ENCODE data around the gene GNAT1.

Gene GNAT1

DNA sequence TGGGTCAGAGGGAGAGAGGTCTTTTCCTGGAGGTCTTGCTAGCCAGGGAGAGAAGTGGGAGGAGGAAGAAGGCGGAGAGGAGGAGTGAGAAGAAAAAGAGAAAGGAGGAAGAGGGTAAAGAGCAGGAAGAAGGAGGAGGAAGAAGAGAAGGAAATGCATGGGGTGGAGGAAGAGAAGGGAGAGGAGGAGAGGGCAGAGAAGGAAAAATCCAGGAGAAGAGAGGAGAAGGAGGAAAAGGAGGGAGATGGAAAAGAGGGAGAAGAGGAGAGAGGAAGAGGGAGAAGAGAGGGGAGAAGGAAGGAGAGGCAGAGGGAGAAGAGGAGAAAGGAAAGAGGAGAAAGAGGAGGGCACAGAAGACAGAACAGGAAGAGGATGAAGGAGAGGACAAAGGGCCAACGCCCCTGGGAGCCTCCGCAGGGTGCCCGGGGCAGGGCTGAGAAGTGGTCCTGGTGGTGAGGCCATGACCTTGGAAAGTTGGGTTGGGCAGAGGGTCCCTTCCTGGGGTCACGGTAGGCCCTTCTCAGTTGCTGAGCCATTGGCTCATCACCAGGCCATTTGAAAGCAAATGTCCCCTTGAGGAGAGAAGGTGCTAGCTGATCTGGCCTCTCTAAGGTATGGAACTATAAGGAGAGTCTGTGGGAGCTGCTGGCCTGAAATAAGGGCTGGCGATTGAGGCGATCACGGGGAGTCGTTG is 37.5 kb upstream of the GNAT1 start:
- TF ChIP-seq, protein P1, sequence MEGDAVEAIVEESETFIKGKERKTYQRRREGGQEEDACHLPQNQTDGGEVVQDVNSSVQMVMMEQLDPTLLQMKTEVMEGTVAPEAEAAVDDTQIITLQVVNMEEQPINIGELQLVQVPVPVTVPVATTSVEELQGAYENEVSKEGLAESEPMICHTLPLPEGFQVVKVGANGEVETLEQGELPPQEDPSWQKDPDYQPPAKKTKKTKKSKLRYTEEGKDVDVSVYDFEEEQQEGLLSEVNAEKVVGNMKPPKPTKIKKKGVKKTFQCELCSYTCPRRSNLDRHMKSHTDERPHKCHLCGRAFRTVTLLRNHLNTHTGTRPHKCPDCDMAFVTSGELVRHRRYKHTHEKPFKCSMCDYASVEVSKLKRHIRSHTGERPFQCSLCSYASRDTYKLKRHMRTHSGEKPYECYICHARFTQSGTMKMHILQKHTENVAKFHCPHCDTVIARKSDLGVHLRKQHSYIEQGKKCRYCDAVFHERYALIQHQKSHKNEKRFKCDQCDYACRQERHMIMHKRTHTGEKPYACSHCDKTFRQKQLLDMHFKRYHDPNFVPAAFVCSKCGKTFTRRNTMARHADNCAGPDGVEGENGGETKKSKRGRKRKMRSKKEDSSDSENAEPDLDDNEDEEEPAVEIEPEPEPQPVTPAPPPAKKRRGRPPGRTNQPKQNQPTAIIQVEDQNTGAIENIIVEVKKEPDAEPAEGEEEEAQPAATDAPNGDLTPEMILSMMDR (IDR thresholded peaks at IDR 0.05), result no peak
- H3K9ac ChIP-seq, result no peak overlapping the region
- no peaks in the 10 kb centered on the region for H3K79me2 ChIP-seq
- H3K9me3 ChIP-seq (ENCODE audit: control insufficient read depth, low read length), result no peaks in the 10 kb centered on the region
- H3K4me1 ChIP-seq, result peaks cover 52% of the 10 kb centered on the region
- peak overlapping the region; percentile 36 for H3K4me3 ChIP-seq (ENCODE audit: low read depth, low read length)
- H2AFZ ChIP-seq, result peak overlapping the region; percentile 89
- no peaks in the 10 kb centered on the region for H3K27me3 ChIP-seq (ENCODE audit: control insufficient read depth, insufficient read depth, low read length)
- H3K4me2 ChIP-seq (ENCODE audit: low read length), result peak overlapping the region; percentile 80
- no peaks in the 10 kb centered on the region for H3K36me3 ChIP-seq (ENCODE audit: control insufficient read depth, insufficient read depth, low read length)
- peak overlapping the region; percentile 49 for H3K27ac ChIP-seq

- peaks cover 47% of the 10 kb centered on the region for H3K4me1 ChIP-seq
- peak overlapping the region; percentile 89 for H2AFZ ChIP-seq
- no peaks in the 10 kb centered on the region for H3K9me3 ChIP-seq (ENCODE audit: control insufficient read depth, low read length)
- TF ChIP-seq, protein P1 (IDR thresholded peaks at IDR 0.05), result peak; percentile 72
- H3K79me2 ChIP-seq, result no peaks in the 10 kb centered on the region
- H3K4me2 ChIP-seq (ENCODE audit: low read length), result peak overlapping the region; percentile 80
- H3K4me3 ChIP-seq (ENCODE audit: low read depth, low read length), result peak overlapping the region; percentile 36
- no peak overlapping the region for H3K9ac ChIP-seq
- H3K27me3 ChIP-seq (ENCODE audit: control insufficient read depth, insufficient read depth, low read length), result no peaks in the 10 kb centered on the region
- H3K36me3 ChIP-seq (ENCODE audit: control insufficient read depth, insufficient read depth, low read length), result no peaks in the 10 kb centered on the region
- H3K27ac ChIP-seq, result peak overlapping the region; percentile 49
Measured at GRCh38 chr3:50154476-50154839, 37.0 kb upstream of the GNAT1 start.

DNA sequence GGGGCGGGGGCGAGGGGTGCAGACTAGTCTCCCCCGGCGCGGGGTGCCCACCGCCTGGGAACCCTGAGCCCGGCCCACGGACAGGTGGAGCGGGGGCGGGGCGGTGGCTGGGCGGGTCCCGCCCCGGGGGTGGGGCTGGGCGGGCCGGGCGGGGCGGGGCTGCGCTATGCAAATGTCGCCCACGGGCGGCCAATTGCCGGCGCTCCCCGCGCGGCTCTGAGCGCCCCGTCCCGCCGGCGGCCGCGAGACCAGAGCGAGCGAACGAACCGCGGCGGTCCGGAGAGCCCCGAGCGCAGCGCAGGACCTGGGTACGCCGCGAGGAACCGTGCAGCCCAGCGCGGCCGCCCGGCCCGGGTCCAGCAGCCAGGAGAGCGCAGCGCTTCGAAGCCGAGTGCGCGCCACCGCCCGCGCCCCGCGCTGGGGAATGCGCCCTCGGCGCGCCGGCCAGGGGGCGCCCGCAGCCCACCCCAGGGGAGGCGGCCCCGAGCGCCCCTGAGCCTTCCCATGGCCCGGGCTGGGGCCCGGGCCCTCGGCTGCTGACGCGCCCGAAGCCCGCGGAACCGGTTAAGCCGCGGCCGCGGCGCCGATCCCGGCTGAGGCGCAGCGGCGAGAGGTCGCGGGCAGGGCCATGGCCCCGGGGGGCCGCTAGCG is 36.4 kb upstream of the GNAT1 start, which contains the start of gene SEMA3F:
TSS of gene SEMA3F (plus strand) at position 485 of the 651 bp plus-strand sequence. CDS start 4,299 bp downstream, outside the sequence.
- H3K27me3 ChIP-seq (ENCODE audit: control insufficient read depth, insufficient read depth, low read length), result no peaks in the 10 kb centered on the region
- peak within 1 kb of the TSS; percentile 36 for H3K4me3 ChIP-seq (ENCODE audit: low read depth, low read length)
- no peak within 1 kb of the TSS for H3K9ac ChIP-seq
- no peaks in the 10 kb centered on the region for H3K9me3 ChIP-seq (ENCODE audit: control insufficient read depth, low read length)
- H3K27ac ChIP-seq, result peak within 1 kb of the TSS; percentile 49
- H2AFZ ChIP-seq, result peak within 1 kb of the TSS; percentile 89
- H3K4me2 ChIP-seq (ENCODE audit: low read length), result peak within 1 kb of the TSS; percentile 80
- no peaks in the 10 kb centered on the region for H3K36me3 ChIP-seq (ENCODE audit: control insufficient read depth, insufficient read depth, low read length)
- no peaks in the 10 kb centered on the region for H3K79me2 ChIP-seq
- H3K4me1 ChIP-seq, result peaks cover 44% of the 10 kb centered on the region
- TF ChIP-seq, protein P1 (IDR thresholded peaks at IDR 0.05), result no peak

- Histone ChIP-seq H2AFZ (no peak overlapping the region), H3K27ac (peak overlapping the region; percentile 32), H3K4me2 (ENCODE audit: low read length) (peak overlapping the region; percentile 50), H3K9ac (no peak overlapping the region), H3K4me1 (peaks cover 38% of the 10 kb centered on the region), H3K79me2 (no peaks in the 10 kb centered on the region), H3K27me3 (ENCODE audit: control insufficient read depth, insufficient read depth, low read length) (no peaks in the 10 kb centered on the region), H3K4me3 (ENCODE audit: low read depth, low read length) (peak overlapping the region; percentile 17), H3K9me3 (ENCODE audit: control insufficient read depth, low read length) (no peaks in the 10 kb centered on the region), H3K36me3 (ENCODE audit: control insufficient read depth, insufficient read depth, low read length) (no peaks in the 10 kb centered on the region)
- TF ChIP-seq, protein P1 (IDR thresholded peaks at IDR 0.05), result no peak
Measured at GRCh38 chr3:50155491-50155878, 35.9 kb upstream of the GNAT1 start.

Data from parathyroid adenoma (tissue), 2 donors.